GM21367 (cell line): ENCODE measurements around the gene AQP12B.

Experiments
- ATAC-seq: cut with Tn5 transposase; IDR thresholded peaks from one replicate; pipeline ENCODE4 v1.9.1; 2021; ENCODE audit not compliant: unreplicated experiment

Gene AQP12B

GRCh38 chr2:240718896-240719490, 36.3 kb upstream of the AQP12B start:
- no peak for ATAC-seq

- no peak for ATAC-seq
Observed at GRCh38 chr2:240717681-240718581, 35.2 kb upstream of the AQP12B start.

- no peak for ATAC-seq
Observed at GRCh38 chr2:240717181-240717641, 34.5 kb upstream of the AQP12B start.

GRCh38 chr2:240716130-240716798, 33.6 kb upstream of the AQP12B start:
- ATAC-seq, result no peak

GRCh38 chr2:240714747-240715725, 32.4 kb upstream of the AQP12B start:
- ATAC-seq, result no peak

GRCh38 chr2:240713928-240714746, 31.5 kb upstream of the AQP12B start:
- no peak for ATAC-seq

- no peak for ATAC-seq
Observed at GRCh38 chr2:240713071-240713927, 30.6 kb upstream of the AQP12B start.

- no peak for ATAC-seq
Observed at GRCh38 chr2:240712121-240712520, 29.4 kb upstream of the AQP12B start.

- no peak for ATAC-seq
Observed at GRCh38 chr2:240711701-240712100, 29.0 kb upstream of the AQP12B start.

GRCh38 chr2:240711296-240711695, 28.6 kb upstream of the AQP12B start:
- no peak for ATAC-seq

GRCh38 chr2:240708457-240708856, 25.8 kb upstream of the AQP12B start:
- no peak for ATAC-seq

GRCh38 chr2:240707821-240708220, 25.1 kb upstream of the AQP12B start:
- ATAC-seq, result no peak

GRCh38 chr2:240707043-240707756, 24.5 kb upstream of the AQP12B start:
- no peak for ATAC-seq

- no peak for ATAC-seq
Observed at GRCh38 chr2:240705204-240705791, 22.6 kb upstream of the AQP12B start.

- ATAC-seq, result no peak
Observed at GRCh38 chr2:240704651-240705050, 22.0 kb upstream of the AQP12B start.

- ATAC-seq, result no peak
Observed at GRCh38 chr2:240703417-240704341, 21.0 kb upstream of the AQP12B start.

- no peak for ATAC-seq
Observed at GRCh38 chr2:240702640-240703011, 19.9 kb upstream of the AQP12B start.
